ENCODE measurements around the gene SPTLC3.

Gene SPTLC3

GRCh38 chr20:13013411-13013810, 4.6 kb downstream of the SPTLC3 start:
- no peak for DNase-seq (ENCODE audit: low spot score)
- no peak for TF ChIP-seq CTCF (IDR thresholded peaks at IDR 0.05; ENCODE audit: extremely low read depth, insufficient read depth, missing control alignments)
- in situ Hi-C loops (cut with MboI; ENCODE audit: low pct_unique_long_range_greater_than_20kb, low sequenced_read_pairs, unreplicated experiment), result no loop called here

DNA sequence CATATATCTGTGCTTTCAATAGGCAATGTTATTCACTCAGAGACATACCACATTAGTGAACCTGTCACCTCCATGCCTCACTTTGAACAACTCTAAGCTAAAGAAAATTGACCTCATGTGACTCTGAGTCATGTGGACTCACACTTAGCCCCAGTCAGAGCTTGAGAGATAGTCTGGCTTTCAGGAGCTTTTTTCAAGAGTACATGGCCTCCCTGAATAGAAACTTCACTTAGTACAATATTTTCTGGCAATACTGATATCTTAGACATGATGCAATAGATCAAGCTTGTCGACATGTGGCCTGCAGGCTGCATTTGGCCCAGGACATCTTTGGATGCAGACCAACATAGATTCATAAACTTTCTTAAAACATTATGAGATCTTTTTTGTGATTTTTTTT, 8.5 kb downstream of the SPTLC3 start:
- no peak for TF ChIP-seq CTCF (IDR thresholded peaks at IDR 0.05; ENCODE audit: extremely low read depth, insufficient read depth, missing control alignments)
- in situ Hi-C loops (cut with MboI; ENCODE audit: low pct_unique_long_range_greater_than_20kb, low sequenced_read_pairs, unreplicated experiment), result no loop called here
- no peak for DNase-seq (ENCODE audit: low spot score)

DNA sequence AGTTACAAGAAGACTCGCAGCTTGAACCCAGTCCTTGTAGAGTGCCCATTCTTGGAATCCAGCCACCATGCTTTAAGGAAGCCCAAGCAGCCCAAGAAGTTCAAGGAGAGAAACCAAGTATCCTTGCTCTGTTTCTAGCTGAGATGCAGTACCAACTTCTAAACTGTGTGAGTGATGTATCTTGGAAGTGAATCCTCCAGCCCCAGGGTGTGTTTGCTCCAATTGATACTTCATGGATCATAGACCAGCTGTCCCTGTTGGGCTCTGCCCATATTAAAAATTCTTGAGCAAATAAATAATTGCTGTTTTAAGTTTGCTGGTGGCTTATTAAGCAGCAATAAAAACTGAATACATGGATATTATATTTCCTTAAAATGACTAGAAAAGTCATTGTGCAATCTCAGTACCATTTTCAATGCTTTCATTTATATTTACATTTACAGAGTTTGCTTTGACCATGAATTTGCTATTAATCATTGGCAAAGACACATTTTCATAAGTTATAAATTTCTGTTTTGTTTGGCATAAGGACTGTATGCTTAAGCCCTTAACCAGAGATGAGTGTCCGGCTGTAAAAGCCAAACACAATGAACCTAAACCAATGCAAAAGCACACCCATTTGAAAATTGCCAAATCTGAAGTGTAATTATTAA, 9.2 kb downstream of the SPTLC3 start:
- in situ Hi-C loops (cut with MboI; ENCODE audit: low pct_unique_long_range_greater_than_20kb, low sequenced_read_pairs, unreplicated experiment), result no loop called here
- DNase-seq (ENCODE audit: low spot score), result no peak
- no peak for TF ChIP-seq CTCF (IDR thresholded peaks at IDR 0.05; ENCODE audit: extremely low read depth, insufficient read depth, missing control alignments)

DNA sequence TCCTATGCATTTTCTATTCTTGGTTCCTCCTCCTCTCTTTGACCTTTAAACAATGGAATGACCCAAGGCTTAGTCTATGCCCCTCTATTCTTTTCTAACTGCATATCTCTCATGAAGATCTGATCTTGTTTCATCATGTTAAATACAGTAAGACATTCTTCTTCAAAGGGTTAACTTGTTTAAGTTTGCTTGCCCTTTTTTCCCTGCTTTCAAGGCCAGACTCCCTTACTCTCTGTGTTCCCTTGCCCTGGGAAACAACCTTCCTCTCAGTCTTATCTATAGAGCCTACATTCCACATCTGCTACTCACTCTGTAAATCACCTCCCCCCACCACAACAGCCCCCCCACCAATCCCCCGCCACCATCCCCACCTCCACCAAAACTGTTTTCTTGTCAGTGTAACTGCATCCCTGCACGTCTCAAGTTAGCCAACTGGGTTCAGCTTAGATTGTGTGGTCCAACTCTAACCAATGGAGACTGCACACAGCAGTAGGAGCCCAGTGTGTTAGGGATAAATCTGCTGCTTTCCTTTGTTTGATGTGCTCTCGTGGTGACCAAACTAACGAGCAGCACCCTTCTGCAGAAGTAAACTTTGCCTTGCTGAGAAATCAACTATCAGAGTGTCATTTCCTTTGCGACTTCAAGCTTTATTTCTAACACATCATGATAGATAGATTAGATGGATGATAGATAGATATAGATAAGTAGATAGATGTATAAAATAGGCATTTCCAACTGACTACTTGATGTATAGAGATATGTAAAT, 12.6 kb downstream of the SPTLC3 start:
- in situ Hi-C loops (cut with MboI; ENCODE audit: low pct_unique_long_range_greater_than_20kb, low sequenced_read_pairs, unreplicated experiment), result no loop called here
- DNase-seq (ENCODE audit: low spot score), result no peak
- no peak for TF ChIP-seq CTCF (IDR thresholded peaks at IDR 0.05; ENCODE audit: extremely low read depth, insufficient read depth, missing control alignments)

DNA sequence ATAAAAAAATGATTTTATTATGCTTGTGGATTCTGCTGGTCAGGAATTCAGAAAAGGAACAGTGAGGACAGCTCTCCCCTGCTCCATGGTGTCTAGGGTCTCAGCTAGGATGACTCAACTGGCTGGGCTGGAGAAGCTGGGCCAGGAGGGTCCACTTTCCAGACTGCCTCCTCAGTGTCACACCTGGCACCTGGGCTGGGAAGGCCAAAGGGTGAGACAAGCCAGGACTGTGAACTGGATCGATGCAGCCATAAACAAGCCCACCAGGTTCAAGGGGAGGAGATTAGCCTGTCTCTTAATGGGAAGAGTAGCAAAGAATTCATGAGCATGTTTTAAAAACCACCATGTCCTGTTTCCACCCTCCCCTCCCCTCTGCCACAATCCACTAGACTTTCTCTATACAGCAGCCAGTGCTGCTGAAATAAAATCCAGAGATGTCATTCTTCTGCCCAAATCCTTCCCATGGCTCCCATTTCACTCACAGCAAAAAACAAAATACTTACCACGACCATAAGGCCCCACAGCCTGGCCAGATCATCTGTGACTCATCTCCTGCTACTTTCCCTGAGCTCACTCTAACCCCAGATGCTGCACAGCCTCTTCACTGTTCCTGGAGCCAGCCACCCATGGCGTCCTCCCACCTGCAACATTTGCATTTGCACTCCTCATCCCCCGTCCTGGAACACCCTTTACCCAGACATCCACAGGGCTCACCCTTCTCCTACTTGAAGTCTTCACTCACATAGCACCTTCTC, 13.8 kb downstream of the SPTLC3 start:
- no peak for DNase-seq (ENCODE audit: low spot score)
- no peak for TF ChIP-seq CTCF (IDR thresholded peaks at IDR 0.05; ENCODE audit: extremely low read depth, insufficient read depth, missing control alignments)
- in situ Hi-C loops (cut with MboI; ENCODE audit: low pct_unique_long_range_greater_than_20kb, low sequenced_read_pairs, unreplicated experiment), result no loop called here

DNA sequence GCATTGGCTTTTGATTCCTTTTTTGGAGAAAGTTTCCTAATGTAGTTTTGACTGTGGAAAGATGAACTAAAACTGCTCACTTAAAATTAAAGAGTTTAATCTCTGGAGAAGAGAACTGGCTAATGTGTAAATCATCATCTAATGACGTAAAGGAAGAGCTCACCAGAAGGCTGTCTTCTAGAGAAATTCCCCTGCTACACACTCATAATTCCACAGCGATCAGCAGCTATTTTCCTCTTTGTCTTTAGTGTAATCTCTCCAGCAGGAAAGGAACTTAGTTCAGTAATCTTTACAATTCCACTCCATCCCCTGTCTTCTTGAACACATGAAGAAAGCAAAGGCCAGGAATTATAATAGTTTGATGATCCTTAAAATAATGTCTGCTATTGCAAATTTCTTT, 15.8 kb downstream of the SPTLC3 start:
- in situ Hi-C loops (cut with MboI; ENCODE audit: low pct_unique_long_range_greater_than_20kb, low sequenced_read_pairs, unreplicated experiment), result no loop called here
- no peak for DNase-seq (ENCODE audit: low spot score)

More for the DNA sequence above, 15.8 kb downstream of the SPTLC3 start:
- TF ChIP-seq CTCF (IDR thresholded peaks at IDR 0.05; ENCODE audit: extremely low read depth, insufficient read depth, missing control alignments), result no peak
